Measurements from ENCODE around the gene MCIDAS. TPM values are rescaled to one million over a fixed set of nuclear protein-coding genes. Genes with fewer than 3 reads are reported as not detected.

The MCIDAS gene
- total RNA-seq, 1 experiment from 2014 or later: 0.39 TPM

DNA sequence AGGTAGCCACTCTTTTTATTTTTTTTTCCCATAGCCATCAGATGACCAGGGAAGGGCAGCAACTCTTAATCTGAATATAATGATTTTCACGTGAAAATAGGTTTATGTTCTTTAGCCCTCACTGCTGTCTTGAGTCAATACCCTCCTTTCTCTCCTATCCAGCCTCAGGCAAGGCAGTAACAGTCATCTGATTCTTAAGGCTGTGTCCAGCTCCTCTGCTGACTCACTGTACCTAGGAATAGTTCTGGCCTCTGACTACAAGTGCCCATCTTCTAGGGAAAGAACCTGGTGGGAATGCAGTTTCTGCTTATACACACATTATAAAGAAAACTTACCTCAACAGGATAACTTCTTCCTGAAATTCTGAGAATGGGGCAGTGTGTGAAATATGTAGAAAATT is 49.7 kb upstream of the MCIDAS start:
- Histone ChIP-seq H3K4me1 (ENCODE audit: insufficient read depth, low read length) (no peaks in the 10 kb centered on the region), H2BK20ac (ENCODE audit: low read depth, low read length, poor library complexity, severe bottlenecking) (no peak overlapping the region), H4K20me1 (ENCODE audit: control insufficient read depth, insufficient read depth, insufficient read length) (no peaks in the 10 kb centered on the region), H3K9me3 (ENCODE audit: control insufficient read depth, low read depth, low read length) (no peaks in the 10 kb centered on the region), H3K27ac (ENCODE audit: insufficient read length, low read depth, low read length) (no peak overlapping the region), H3K14ac (ENCODE audit: insufficient read depth, low read length) (no peak overlapping the region), H2BK15ac (ENCODE audit: low read depth, low read length) (no peak overlapping the region), H4K91ac (ENCODE audit: insufficient read length, low read depth, low read length) (no peak overlapping the region), H3T11ph (ENCODE audit: low read length) (no peak overlapping the region), H3K23ac (ENCODE audit: insufficient read length, low read depth, low read length) (no peak overlapping the region), H3K4me2 (ENCODE audit: insufficient read depth, insufficient read length, low read length) (no peak overlapping the region), H3K56ac (ENCODE audit: insufficient read length, low read depth, low read length) (no peak overlapping the region), H3K18ac (ENCODE audit: insufficient read length, low read depth, low read length) (no peak overlapping the region), H2BK5ac (ENCODE audit: insufficient read length, low read length) (no peak overlapping the region), H3K79me1 (ENCODE audit: insufficient read depth, low read depth, low read length, poor library complexity, severe bottlenecking) (no peaks in the 10 kb centered on the region), H2BK120ac (ENCODE audit: low read depth, low read length, poor library complexity, severe bottlenecking) (no peak overlapping the region), H4K5ac (ENCODE audit: insufficient read length, low read depth, low read length) (no peak overlapping the region), H4K8ac (replicated peaks; ENCODE audit: insufficient read length, low read depth, low read length) (no peak overlapping the region), H3K9ac (ENCODE audit: extremely low read depth, insufficient read length, low read length) (no peak overlapping the region), H3K23me2 (ENCODE audit: insufficient read length, low read depth, low read length, poor library complexity, severe bottlenecking) (no peaks in the 10 kb centered on the region), H3K27me3 (ENCODE audit: insufficient read depth, low read length) (no peaks in the 10 kb centered on the region), H2AFZ (ENCODE audit: low read length) (no peak overlapping the region), H3K79me2 (ENCODE audit: insufficient read depth, low read length) (no peaks in the 10 kb centered on the region), H3K4ac (ENCODE audit: low read depth, low read length) (no peak overlapping the region), H2AK5ac (ENCODE audit: insufficient read length, low read length) (no peak overlapping the region), H2BK12ac (ENCODE audit: insufficient read length, low read depth, low read length) (no peak overlapping the region)
- Mint-ChIP-seq H3K9me3 (no peaks in the 10 kb centered on the region), H3K4me3 (no peak overlapping the region), H3K4me1 (no peaks in the 10 kb centered on the region), H3K27ac (no peak overlapping the region), H3K27me3 (ENCODE audit: low read depth) (no peaks in the 10 kb centered on the region), H3K36me3 (ENCODE audit: insufficient read depth in 1 of 3, low read depth in 3 of 3) (peaks cover 14 to 66% (median 53%) of the 10 kb centered on the region in 3 experiments; a peak in 6 of 7 replicates)
- TF ChIP-seq, protein P1, sequence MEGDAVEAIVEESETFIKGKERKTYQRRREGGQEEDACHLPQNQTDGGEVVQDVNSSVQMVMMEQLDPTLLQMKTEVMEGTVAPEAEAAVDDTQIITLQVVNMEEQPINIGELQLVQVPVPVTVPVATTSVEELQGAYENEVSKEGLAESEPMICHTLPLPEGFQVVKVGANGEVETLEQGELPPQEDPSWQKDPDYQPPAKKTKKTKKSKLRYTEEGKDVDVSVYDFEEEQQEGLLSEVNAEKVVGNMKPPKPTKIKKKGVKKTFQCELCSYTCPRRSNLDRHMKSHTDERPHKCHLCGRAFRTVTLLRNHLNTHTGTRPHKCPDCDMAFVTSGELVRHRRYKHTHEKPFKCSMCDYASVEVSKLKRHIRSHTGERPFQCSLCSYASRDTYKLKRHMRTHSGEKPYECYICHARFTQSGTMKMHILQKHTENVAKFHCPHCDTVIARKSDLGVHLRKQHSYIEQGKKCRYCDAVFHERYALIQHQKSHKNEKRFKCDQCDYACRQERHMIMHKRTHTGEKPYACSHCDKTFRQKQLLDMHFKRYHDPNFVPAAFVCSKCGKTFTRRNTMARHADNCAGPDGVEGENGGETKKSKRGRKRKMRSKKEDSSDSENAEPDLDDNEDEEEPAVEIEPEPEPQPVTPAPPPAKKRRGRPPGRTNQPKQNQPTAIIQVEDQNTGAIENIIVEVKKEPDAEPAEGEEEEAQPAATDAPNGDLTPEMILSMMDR (conservative IDR thresholded peaks at IDR 0.05): no peak
- no peak for DNase-seq
- WGBS (ENCODE audit: extremely low coverage, insufficient read length, low lambda C conversion rate): no CpG with 5 or more reads among the region's 1 CpG
